ENCODE data around the gene SLC15A5. TPM values are rescaled to one million over a fixed set of nuclear protein-coding genes. Genes with fewer than 3 reads are reported as not detected.
A peak's percentile ranks its signal among the peaks of the same experiment; 100 is the strongest.

The SLC15A5 gene
- total and polyA plus RNA-seq, 11 donors = not detected

DNA sequence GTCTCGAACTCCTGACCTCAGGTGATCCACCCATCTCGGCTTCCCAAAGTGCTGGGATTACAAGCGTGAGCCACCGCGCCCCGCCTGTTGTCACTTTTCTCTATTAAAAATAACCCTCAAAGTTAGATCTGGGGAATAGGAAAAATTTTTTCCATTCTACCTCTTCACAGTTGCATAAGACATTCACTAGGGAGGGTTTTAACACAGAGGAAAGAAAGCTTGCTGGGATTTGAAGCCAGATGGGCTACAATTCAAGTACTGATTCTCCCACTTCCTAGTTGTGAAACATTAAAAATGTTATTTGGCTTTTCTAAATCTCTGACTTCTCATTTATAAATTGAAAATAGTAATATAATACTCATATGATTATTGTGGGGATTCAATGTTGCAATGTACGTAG is 23.3 kb upstream of the SLC15A5 start:
- no peak overlapping the region for H3K4me3 ChIP-seq
- DNase-seq (peak in 3 of 5 donors; percentile 8 to 36 (median 27)), ATAC-seq (peak; percentile 68 to 83 (median 77))
- intact Hi-C loops (cut with DNase I) = no loop called here
- 79 to 87% (median 83%) methylated on average over 7 of the region's 7 CpGs for WGBS, 4 donors
- peak overlapping the region in 9 of 12 donors; percentile 39 to 85 (median 59) for H3K27ac ChIP-seq
- peaks cover 0 to 6% (median 0%) of the 10 kb centered on the region in 12 donors for H3K4me1 ChIP-seq
- H3K9me3 ChIP-seq = peaks cover 0 to under 1% (median 0%) of the 10 kb centered on the region in 12 donors
- no peaks in the 10 kb centered on the region for H3K36me3 ChIP-seq
- H3K27me3 ChIP-seq = no peaks in the 10 kb centered on the region
- no peak for TF ChIP-seq POLR2A (IDR thresholded peaks at IDR 0.05)
- TF ChIP-seq, protein P1, sequence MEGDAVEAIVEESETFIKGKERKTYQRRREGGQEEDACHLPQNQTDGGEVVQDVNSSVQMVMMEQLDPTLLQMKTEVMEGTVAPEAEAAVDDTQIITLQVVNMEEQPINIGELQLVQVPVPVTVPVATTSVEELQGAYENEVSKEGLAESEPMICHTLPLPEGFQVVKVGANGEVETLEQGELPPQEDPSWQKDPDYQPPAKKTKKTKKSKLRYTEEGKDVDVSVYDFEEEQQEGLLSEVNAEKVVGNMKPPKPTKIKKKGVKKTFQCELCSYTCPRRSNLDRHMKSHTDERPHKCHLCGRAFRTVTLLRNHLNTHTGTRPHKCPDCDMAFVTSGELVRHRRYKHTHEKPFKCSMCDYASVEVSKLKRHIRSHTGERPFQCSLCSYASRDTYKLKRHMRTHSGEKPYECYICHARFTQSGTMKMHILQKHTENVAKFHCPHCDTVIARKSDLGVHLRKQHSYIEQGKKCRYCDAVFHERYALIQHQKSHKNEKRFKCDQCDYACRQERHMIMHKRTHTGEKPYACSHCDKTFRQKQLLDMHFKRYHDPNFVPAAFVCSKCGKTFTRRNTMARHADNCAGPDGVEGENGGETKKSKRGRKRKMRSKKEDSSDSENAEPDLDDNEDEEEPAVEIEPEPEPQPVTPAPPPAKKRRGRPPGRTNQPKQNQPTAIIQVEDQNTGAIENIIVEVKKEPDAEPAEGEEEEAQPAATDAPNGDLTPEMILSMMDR (IDR thresholded peaks at IDR 0.05) = no peak

DNA sequence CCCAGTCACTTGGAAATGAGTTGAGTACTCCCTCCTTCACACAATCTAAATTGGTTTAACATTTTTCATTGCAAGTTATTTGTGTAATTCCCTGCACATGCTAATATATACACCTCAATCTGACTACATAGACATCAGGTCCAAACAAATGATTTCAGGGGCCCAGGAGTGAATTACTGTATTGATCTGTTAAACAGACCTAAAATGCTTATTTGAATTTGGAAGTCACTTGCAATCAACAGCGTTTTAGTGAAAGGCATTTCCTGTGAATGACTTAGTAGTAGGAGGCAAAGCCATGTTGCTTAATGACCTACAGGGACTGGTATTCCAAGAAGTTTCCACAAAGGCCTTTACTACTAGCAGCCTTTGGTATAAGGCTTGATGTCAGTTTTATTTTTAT is 22.6 kb upstream of the SLC15A5 start:
- intact Hi-C loops (cut with DNase I) = no loop called here
- Histone ChIP-seq H3K27ac (peak overlapping the region in 9 of 12 donors; percentile 39 to 85 (median 59)), H3K4me1 (peaks cover 0 to 6% (median 0%) of the 10 kb centered on the region in 12 donors)

DNA sequence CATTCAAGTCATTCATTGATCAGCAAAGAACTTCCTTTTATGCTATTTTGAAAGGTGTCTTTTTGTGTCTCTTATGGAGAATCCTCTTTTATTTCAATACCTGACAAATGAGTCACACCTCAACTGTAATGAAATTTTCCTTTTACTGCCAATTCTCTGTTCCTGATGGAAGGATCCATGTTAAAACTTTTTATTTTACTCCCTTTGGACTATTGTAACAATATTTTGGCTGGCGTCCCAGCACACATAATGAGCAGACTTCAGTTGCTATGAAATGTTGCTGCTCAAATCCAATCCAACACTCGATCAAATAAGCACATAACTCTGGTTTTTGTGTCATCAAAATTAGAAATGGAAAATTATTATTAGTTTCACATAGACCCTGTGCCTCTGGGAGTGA is 21.9 kb upstream of the SLC15A5 start:
- H3K27ac ChIP-seq = peak overlapping the region in 4 of 12 donors; percentile 70 to 85 (median 71)

More for the DNA sequence above, 22.6 kb upstream of the SLC15A5 start:
- no peak overlapping the region for H3K4me3 ChIP-seq
- no peaks in the 10 kb centered on the region for H3K27me3 ChIP-seq
- no peaks in the 10 kb centered on the region for H3K9me3 ChIP-seq
- DNase-seq = no peak
- WGBS, 4 donors = 15 to 59% (median 28%) methylated on average over 1 of the region's 1 CpG
- TF ChIP-seq, protein P1 (IDR thresholded peaks at IDR 0.05) = no peak
- TF ChIP-seq POLR2A (IDR thresholded peaks at IDR 0.05) = no peak
- no peaks in the 10 kb centered on the region for H3K36me3 ChIP-seq
- ATAC-seq = peak in 2 of 4 donors; percentile 64 to 67

DNA sequence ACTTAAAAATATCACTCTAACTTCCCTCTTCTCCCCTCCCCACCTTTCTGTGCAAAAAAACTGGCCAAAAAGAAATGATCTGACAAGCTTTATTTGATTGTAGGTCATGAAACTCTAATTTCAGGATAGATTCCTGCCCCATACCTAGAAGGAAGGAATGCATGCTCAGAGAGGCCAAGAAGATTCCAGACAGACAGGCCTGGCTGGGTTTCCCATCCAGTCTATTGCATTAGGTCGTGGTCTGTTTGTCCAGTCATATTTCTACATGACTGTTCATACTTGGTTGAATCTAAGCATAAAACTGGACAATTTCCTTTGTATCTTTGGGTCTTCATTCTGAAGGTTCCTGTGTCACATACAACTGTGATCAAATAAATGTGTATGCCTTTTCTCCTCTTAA is 20.0 kb upstream of the SLC15A5 start:
- WGBS, 4 donors = 47 to 67% (median 54%) methylated on average over 1 of the region's 1 CpG
- Histone ChIP-seq H3K27me3 (no peaks in the 10 kb centered on the region), H3K4me1 (peaks cover 0 to 6% (median 0%) of the 10 kb centered on the region in 12 donors), H3K4me3 (no peak overlapping the region), H3K27ac (no peak overlapping the region), H3K36me3 (no peaks in the 10 kb centered on the region), H3K9me3 (no peaks in the 10 kb centered on the region)
- DNase-seq (no peak), ATAC-seq (no peak)
- TF ChIP-seq, protein P1 (IDR thresholded peaks at IDR 0.05) = no peak
- intact Hi-C loops (cut with DNase I) = no loop called here

More for the DNA sequence above, 21.9 kb upstream of the SLC15A5 start:
- no peaks in the 10 kb centered on the region for H3K36me3 ChIP-seq
- H3K4me3 ChIP-seq = no peak overlapping the region
- intact Hi-C loops (cut with DNase I) = no loop called here
- 49 to 68% (median 60%) methylated on average over 2 of the region's 2 CpGs for WGBS, 4 donors
- peaks cover 0 to 6% (median 0%) of the 10 kb centered on the region in 12 donors for H3K4me1 ChIP-seq
- DNase-seq (no peak), ATAC-seq (no peak)
- TF ChIP-seq, protein P1 (IDR thresholded peaks at IDR 0.05) = no peak
- no peak for TF ChIP-seq POLR2A (IDR thresholded peaks at IDR 0.05)
- H3K27me3 ChIP-seq = no peaks in the 10 kb centered on the region
- no peaks in the 10 kb centered on the region for H3K9me3 ChIP-seq
